ENCODE data around the gene KCNH3. TPM values are rescaled to one million over a fixed set of nuclear protein-coding genes. Genes with fewer than 3 reads are reported as not detected.
"Not testable (repeated sequence)": the region's sequence is repeated elsewhere in the genome, so short reads cannot be mapped to it uniquely, and the experiment has no call there.

The KCNH3 gene
- total RNA-seq, 1 experiment from 2014 or later, result 0.59 TPM

GRCh38 chr12:49502590-49502989 is 36.2 kb upstream of the KCNH3 start:
- H3K9me3 Mint-ChIP-seq (ENCODE audit: low read depth, unreplicated experiment), result no peaks in the 10 kb centered on the region
- BruUV-seq (replicated peaks), result no TSS peak
- peaks cover 12% of the 10 kb centered on the region for H3K36me3 Mint-ChIP-seq (ENCODE audit: insufficient read depth, unreplicated experiment)
- CTCF ChIA-PET, result no interaction called here
- peaks cover 18% of the 10 kb centered on the region for H3K4me1 Mint-ChIP-seq (ENCODE audit: low read depth, unreplicated experiment)
- TF ChIP-seq CTCF (IDR thresholded peaks at IDR 0.05; ENCODE audit: unreplicated experiment), result no peak
- H3K27ac Mint-ChIP-seq (ENCODE audit: unreplicated experiment), result peak overlapping the region; percentile 85
- H3K4me3 Mint-ChIP-seq (ENCODE audit: low read depth, unreplicated experiment), result no peak overlapping the region
- intact Hi-C loops (cut with micrococcal nuclease; ENCODE audit: unreplicated experiment), result no loop called here
- H3K27me3 Mint-ChIP-seq (ENCODE audit: unreplicated experiment), result no peaks in the 10 kb centered on the region
- no peak for DNase-seq

- Mint-ChIP-seq H3K27me3 (ENCODE audit: unreplicated experiment) (no peaks in the 10 kb centered on the region), H3K4me3 (ENCODE audit: low read depth, unreplicated experiment) (peak overlapping the region; percentile 29), H3K9me3 (ENCODE audit: low read depth, unreplicated experiment) (no peaks in the 10 kb centered on the region), H3K36me3 (ENCODE audit: insufficient read depth, unreplicated experiment) (peaks cover 9% of the 10 kb centered on the region), H3K4me1 (ENCODE audit: low read depth, unreplicated experiment) (peaks cover 24% of the 10 kb centered on the region), H3K27ac (ENCODE audit: unreplicated experiment) (peak overlapping the region; percentile 85)
- peak; percentile 64 for DNase-seq
- TF ChIP-seq CTCF (IDR thresholded peaks at IDR 0.05; ENCODE audit: unreplicated experiment), result no peak
- intact Hi-C loops (cut with micrococcal nuclease; ENCODE audit: unreplicated experiment), result no loop called here
- CTCF ChIA-PET, result interaction anchor here (0.8 to 1.8 kb wide), 6 partner anchors 8 to 156 kb away, joined by 3 to 7 read pairs (median 6); no protein-coding TSS in a partner anchor
- no TSS peak for BruUV-seq (replicated peaks)
Observed at GRCh38 chr12:49503674-49504180, 35.1 kb upstream of the KCNH3 start.

GRCh38 chr12:49505672-49506071 is 33.2 kb upstream of the KCNH3 start:
- Mint-ChIP-seq H3K27ac (ENCODE audit: unreplicated experiment) (peak overlapping the region; percentile 33), H3K4me3 (ENCODE audit: low read depth, unreplicated experiment) (no peak overlapping the region), H3K9me3 (ENCODE audit: low read depth, unreplicated experiment) (no peaks in the 10 kb centered on the region), H3K27me3 (ENCODE audit: unreplicated experiment) (no peaks in the 10 kb centered on the region), H3K36me3 (ENCODE audit: insufficient read depth, unreplicated experiment) (peaks cover 9% of the 10 kb centered on the region), H3K4me1 (ENCODE audit: low read depth, unreplicated experiment) (peaks cover 25% of the 10 kb centered on the region)
- DNase-seq, result no peak
- intact Hi-C loops (cut with micrococcal nuclease; ENCODE audit: unreplicated experiment), result no loop called here
- no peak for TF ChIP-seq CTCF (IDR thresholded peaks at IDR 0.05; ENCODE audit: unreplicated experiment)
- CTCF ChIA-PET, result interaction anchor here (1.2 kb wide), 1 partner anchor 9 kb away, joined by 3 read pairs; no protein-coding TSS in a partner anchor
- no TSS peak for BruUV-seq (replicated peaks)

GRCh38 chr12:49507139-49507538 is 31.7 kb upstream of the KCNH3 start:
- intact Hi-C loops (cut with micrococcal nuclease; ENCODE audit: unreplicated experiment), result no loop called here
- peaks cover 9% of the 10 kb centered on the region for H3K36me3 Mint-ChIP-seq (ENCODE audit: insufficient read depth, unreplicated experiment)
- no peaks in the 10 kb centered on the region for H3K27me3 Mint-ChIP-seq (ENCODE audit: unreplicated experiment)
- CTCF ChIA-PET, result interaction anchor here (1.0 kb wide), 1 partner anchor 159 kb away, joined by 4 read pairs; no protein-coding TSS in a partner anchor
- peak; percentile 45 for DNase-seq
- peak overlapping the region; percentile 24 for H3K4me3 Mint-ChIP-seq (ENCODE audit: low read depth, unreplicated experiment)
- no peaks in the 10 kb centered on the region for H3K9me3 Mint-ChIP-seq (ENCODE audit: low read depth, unreplicated experiment)
- peaks cover 31% of the 10 kb centered on the region for H3K4me1 Mint-ChIP-seq (ENCODE audit: low read depth, unreplicated experiment)
- no TSS peak for BruUV-seq (replicated peaks)
- peak overlapping the region; percentile 83 for H3K27ac Mint-ChIP-seq (ENCODE audit: unreplicated experiment)
- TF ChIP-seq CTCF (IDR thresholded peaks at IDR 0.05; ENCODE audit: unreplicated experiment), result no peak

- H3K9me3 Mint-ChIP-seq (ENCODE audit: low read depth, unreplicated experiment); H3K27me3 Mint-ChIP-seq (ENCODE audit: unreplicated experiment); intact Hi-C loops (cut with micrococcal nuclease; ENCODE audit: unreplicated experiment); BruUV-seq (replicated peaks); H3K4me3 Mint-ChIP-seq (ENCODE audit: low read depth, unreplicated experiment); H3K36me3 Mint-ChIP-seq (ENCODE audit: insufficient read depth, unreplicated experiment); H3K27ac Mint-ChIP-seq (ENCODE audit: unreplicated experiment); DNase-seq: not testable (repeated sequence)
- H3K4me1 Mint-ChIP-seq (ENCODE audit: low read depth, unreplicated experiment), result peaks cover 39% of the 10 kb centered on the region
- CTCF ChIA-PET, result interaction anchor here (0.6 to 3.9 kb wide), 4 partner anchors 42 to 466 kb away, joined by 3 to 18 read pairs (median 4); no protein-coding TSS in a partner anchor
Observed at GRCh38 chr12:49509681-49510080, 29.1 kb upstream of the KCNH3 start.

Measured in Calu3 (cell line).